ENCODE measurements around the gene DLGAP4.

GRCh38 chr20:36555248-36555647 is 249.1 kb downstream of the DLGAP4 start:
- TF ChIP-seq POLR2A (IDR thresholded peaks at IDR 0.05): no peak
- no peak for TF ChIP-seq CTCF (IDR thresholded peaks at IDR 0.05 in 4 of 5, conservative IDR thresholded peaks at IDR 0.05 in 1 of 5)

Data from gastrocnemius medialis (tissue), 4 donors.